ENCODE measurements around the gene CREB3. TPM values are rescaled to one million over a fixed set of nuclear protein-coding genes. Genes with fewer than 3 reads are reported as not detected.

The CREB3 gene
- total and polyA plus RNA-seq, 9 donors = 31.2 to 41.5 (median 36.6) TPM

DNA sequence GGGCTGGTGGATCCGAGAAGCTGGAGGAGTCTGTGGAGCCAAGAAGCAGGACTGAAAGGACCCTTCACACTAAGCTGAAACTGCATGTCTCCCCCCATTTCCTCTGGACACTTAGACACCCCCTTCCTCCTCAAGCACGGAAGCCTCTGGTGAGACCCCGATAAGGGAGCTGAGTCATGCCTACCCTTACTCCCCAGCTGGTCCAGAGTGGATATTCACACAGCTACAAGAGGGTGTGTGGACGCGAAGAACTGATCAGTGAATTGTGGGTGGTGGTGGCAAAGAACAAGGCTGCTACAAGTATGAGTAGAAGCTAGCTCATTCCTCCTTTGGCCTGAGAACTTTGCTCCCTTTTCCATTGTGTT is 4.8 kb upstream of the CREB3 start:
- no peak for TF ChIP-seq EP300 (IDR thresholded peaks at IDR 0.05)
- TF ChIP-seq, protein P1, sequence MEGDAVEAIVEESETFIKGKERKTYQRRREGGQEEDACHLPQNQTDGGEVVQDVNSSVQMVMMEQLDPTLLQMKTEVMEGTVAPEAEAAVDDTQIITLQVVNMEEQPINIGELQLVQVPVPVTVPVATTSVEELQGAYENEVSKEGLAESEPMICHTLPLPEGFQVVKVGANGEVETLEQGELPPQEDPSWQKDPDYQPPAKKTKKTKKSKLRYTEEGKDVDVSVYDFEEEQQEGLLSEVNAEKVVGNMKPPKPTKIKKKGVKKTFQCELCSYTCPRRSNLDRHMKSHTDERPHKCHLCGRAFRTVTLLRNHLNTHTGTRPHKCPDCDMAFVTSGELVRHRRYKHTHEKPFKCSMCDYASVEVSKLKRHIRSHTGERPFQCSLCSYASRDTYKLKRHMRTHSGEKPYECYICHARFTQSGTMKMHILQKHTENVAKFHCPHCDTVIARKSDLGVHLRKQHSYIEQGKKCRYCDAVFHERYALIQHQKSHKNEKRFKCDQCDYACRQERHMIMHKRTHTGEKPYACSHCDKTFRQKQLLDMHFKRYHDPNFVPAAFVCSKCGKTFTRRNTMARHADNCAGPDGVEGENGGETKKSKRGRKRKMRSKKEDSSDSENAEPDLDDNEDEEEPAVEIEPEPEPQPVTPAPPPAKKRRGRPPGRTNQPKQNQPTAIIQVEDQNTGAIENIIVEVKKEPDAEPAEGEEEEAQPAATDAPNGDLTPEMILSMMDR (IDR thresholded peaks at IDR 0.05) = no peak
- TF ChIP-seq POLR2A (IDR thresholded peaks at IDR 0.05) = no peak
- peak overlapping the region in 1 of 2 donors; percentile 52 for H3K27ac ChIP-seq
- H3K4me3 ChIP-seq = peak overlapping the region; percentile 22
- intact Hi-C loops (cut with DNase I) = loop anchor here in 3 of 4 donors (5.0 kb wide), 4 partner anchors 35 to 740 kb away; partner anchors contain the start of genes CCDC107 (in 1 of the 3), DNAJB5 (in 1 of the 3) and RMRP (in 1 of the 3)
- H3K27me3 ChIP-seq = no peaks in the 10 kb centered on the region
- H3K36me3 ChIP-seq = no peaks in the 10 kb centered on the region
- H3K9me3 ChIP-seq = no peaks in the 10 kb centered on the region
- H3K4me1 ChIP-seq (ENCODE audit: insufficient read depth) = peaks cover 34% of the 10 kb centered on the region
- DNase-seq = no peak
- WGBS, 3 donors = 0 to 5% (median 3%) methylated on average over 5 of the region's 5 CpGs

DNA sequence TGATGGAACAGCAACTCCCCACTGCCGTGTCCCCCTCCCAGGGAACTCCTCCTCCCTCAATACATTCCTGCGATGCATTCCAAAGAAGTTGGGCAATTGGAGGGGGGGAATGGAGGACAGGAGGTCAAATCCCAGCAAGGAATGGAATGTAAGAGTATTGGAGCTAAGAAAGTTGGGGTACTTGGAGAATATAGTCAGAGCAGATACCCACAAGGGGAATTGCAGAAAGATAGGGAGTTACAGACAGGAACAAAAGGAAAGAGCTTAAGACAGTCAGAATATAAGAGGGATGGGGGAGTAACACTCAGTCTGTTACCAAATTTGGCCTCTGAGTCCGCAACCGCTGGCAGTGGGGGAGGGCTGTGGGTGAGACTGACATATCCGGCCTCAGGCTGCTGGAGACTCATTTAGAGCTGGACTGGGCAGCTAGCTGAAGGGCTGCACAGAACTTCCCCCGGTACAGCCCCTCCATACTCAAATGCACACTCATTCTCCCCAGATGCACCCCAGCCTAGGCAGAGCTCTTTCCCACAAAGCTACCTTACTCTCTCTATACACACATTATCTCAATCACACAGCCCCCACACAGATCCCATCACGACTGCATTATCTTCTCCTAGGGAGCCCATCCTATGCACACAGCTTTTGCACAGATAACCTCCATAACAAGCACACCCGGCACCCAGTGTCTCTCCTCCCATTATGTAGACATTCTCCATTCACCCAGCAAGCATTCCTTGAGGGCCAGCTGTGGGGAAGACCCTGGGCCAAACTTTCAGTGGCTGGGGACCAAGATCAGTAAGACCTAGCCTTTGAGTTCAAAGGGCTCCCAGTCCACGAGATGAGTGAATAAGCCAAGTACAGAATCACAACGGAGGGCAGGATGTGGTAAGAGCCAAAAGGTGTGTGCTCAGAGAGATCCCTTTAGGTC is 4.2 kb upstream of the CREB3 start:
- 0 to 3% (median 2%) methylated on average over 10 of the region's 10 CpGs for WGBS, 3 donors
- peak; percentile 72 to 79 (median 74) for DNase-seq
- Histone ChIP-seq H3K27ac (peak overlapping the region in 1 of 2 donors; percentile 52), H3K4me1 (ENCODE audit: insufficient read depth) (peaks cover 34% of the 10 kb centered on the region), H3K36me3 (no peaks in the 10 kb centered on the region), H3K9me3 (no peaks in the 10 kb centered on the region), H3K27me3 (no peaks in the 10 kb centered on the region), H3K4me3 (peak overlapping the region; percentile 34)
- TF ChIP-seq, protein P1 (IDR thresholded peaks at IDR 0.05) = no peak
- TF ChIP-seq POLR2A (IDR thresholded peaks at IDR 0.05) = no peak
- peak; percentile 7 for TF ChIP-seq EP300 (IDR thresholded peaks at IDR 0.05)
- intact Hi-C loops (cut with DNase I) = loop anchor here in 3 of 4 donors (5.0 kb wide), 4 partner anchors 36 to 741 kb away; partner anchors contain the start of genes CCDC107 (in 1 of the 3), DNAJB5 (in 1 of the 3) and RMRP (in 1 of the 3)

DNA sequence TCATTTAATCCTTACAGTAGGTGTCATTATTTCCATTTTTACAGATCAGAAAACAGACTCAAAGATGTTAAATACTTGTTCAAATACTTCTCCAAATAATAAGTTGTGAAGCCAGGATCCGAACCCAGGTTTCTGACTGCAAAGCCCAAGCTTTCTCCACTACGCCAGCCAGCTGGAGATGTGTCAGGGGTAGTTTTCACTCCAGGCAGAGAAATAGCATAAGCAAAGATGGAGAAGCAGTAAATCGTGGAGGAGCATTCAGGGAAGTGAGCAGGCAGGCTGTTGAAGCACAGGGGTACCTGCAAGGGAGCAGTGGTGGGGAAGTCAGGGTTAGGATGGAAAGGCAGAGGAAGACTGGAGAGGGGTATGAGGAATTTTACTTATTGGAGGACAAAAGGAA is 3.4 kb upstream of the CREB3 start:
- H3K36me3 ChIP-seq = no peaks in the 10 kb centered on the region
- peak overlapping the region; percentile 92 for H3K4me3 ChIP-seq
- no peaks in the 10 kb centered on the region for H3K9me3 ChIP-seq
- DNase-seq = no peak
- no peaks in the 10 kb centered on the region for H3K27me3 ChIP-seq
- H3K4me1 ChIP-seq (ENCODE audit: insufficient read depth) = peaks cover 34% of the 10 kb centered on the region
- no peak overlapping the region for H3K27ac ChIP-seq
- WGBS, 3 donors = 13 to 30% (median 26%) methylated on average over 3 of the region's 3 CpGs
- TF ChIP-seq POLR2A (IDR thresholded peaks at IDR 0.05) = no peak
- TF ChIP-seq EP300 (IDR thresholded peaks at IDR 0.05) = no peak
- TF ChIP-seq, protein P1 (IDR thresholded peaks at IDR 0.05) = no peak
- intact Hi-C loops (cut with DNase I) = loop anchor here in 3 of 4 donors (5.0 kb wide), 4 partner anchors 37 to 742 kb away; partner anchors contain the start of genes CCDC107 (in 1 of the 3), DNAJB5 (in 1 of the 3) and RMRP (in 1 of the 3)

DNA sequence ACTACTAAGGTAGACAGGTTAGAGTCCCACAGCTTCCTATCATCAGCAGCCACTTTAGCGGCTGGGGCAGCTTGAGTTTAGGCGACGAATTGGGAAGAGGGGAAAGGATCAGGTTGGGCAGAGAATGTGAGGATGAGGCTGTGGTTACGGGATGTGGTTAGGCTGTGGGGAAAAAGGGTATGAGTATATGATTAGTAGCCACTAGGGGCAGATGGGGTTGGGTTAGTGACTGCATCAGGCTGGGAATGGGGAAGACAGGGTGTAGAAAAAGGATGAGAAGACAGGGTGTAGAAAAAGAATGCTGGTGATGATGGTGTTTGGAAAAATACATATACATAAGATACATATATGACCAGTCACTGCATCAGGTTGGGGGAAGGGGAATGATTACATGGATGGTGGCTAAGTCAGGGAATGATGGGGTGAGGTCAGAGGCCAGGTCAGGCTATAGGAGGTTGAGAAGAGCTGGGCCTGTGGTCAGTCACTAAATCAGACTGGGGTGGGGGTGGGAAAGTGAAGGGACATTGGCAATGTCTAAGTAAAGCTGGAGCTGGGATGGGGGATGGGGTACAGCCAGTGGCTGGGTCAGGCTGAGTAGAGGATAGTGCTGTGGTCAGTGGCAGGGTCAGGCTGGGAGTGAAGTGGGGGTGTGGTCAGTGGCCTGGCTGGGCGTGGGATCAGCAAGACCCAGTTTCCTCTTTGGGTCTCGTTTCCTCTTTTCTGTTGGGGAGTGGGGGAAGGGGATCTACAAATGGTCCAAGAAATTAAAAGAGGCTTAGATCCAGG is 2.6 kb upstream of the CREB3 start:
- Histone ChIP-seq H3K9me3 (no peaks in the 10 kb centered on the region), H3K4me3 (peak overlapping the region; percentile 92), H3K27ac (peak overlapping the region; percentile 92 to 96), H3K27me3 (no peaks in the 10 kb centered on the region), H3K4me1 (ENCODE audit: insufficient read depth) (peaks cover 34% of the 10 kb centered on the region), H3K36me3 (no peaks in the 10 kb centered on the region)
- TF ChIP-seq, protein P1 (IDR thresholded peaks at IDR 0.05) = peak in 1 of 3 donors; percentile 11
- TF ChIP-seq POLR2A (IDR thresholded peaks at IDR 0.05) = no peak
- DNase-seq = peak in 2 of 5 donors; percentile 44 to 51
- intact Hi-C loops (cut with DNase I) = loop anchor here in 3 of 4 donors (5.0 kb wide), 4 partner anchors 38 to 743 kb away; partner anchors contain the start of genes CCDC107 (in 1 of the 3), DNAJB5 (in 1 of the 3) and RMRP (in 1 of the 3)
- 9 to 21% (median 14%) methylated on average over 6 of the region's 6 CpGs for WGBS, 3 donors
